Measurements from ENCODE around the gene UQCRC1.

The UQCRC1 gene

GRCh38 chr3:48598323-48599076, 10.9 kb downstream of the UQCRC1 start:
- DNase-seq: peak; percentile 99

GRCh38 chr3:48597408-48597800, 12.0 kb downstream of the UQCRC1 start:
- no peak for DNase-seq

GRCh38 chr3:48596676-48597407, 12.6 kb downstream of the UQCRC1 start:
- no peak for DNase-seq

- DNase-seq: no peak
Measured at GRCh38 chr3:48596157-48596556, 13.3 kb downstream of the UQCRC1 start.

GRCh38 chr3:48595526-48596121, 13.8 kb downstream of the UQCRC1 start:
- DNase-seq: peak; percentile 99

- no peak for DNase-seq
Measured at GRCh38 chr3:48595075-48595525, 14.3 kb downstream of the UQCRC1 start, which contains the start of gene COL7A1. TSS of gene COL7A1 (minus strand) at chr3:48595329. CDS start at chr3:48595159, 170 bp downstream.

GRCh38 chr3:48594417-48595049, 14.9 kb downstream of the UQCRC1 start:
- no peak for DNase-seq

- DNase-seq: no peak
Measured at GRCh38 chr3:48593337-48593736, 16.1 kb downstream of the UQCRC1 start.

- DNase-seq: peak; percentile 80
Measured at GRCh38 chr3:48592519-48593087, 16.8 kb downstream of the UQCRC1 start.

- DNase-seq: no peak
Measured at GRCh38 chr3:48591886-48592518, 17.4 kb downstream of the UQCRC1 start.

GRCh38 chr3:48591436-48591835, 18.0 kb downstream of the UQCRC1 start:
- no peak for DNase-seq

GRCh38 chr3:48588230-48588629, 21.2 kb downstream of the UQCRC1 start:
- DNase-seq: no peak

GRCh38 chr3:48587686-48588085, 21.8 kb downstream of the UQCRC1 start:
- DNase-seq: no peak

GRCh38 chr3:48585411-48585810, 24.0 kb downstream of the UQCRC1 start:
- no peak for DNase-seq

- DNase-seq: no peak
Measured at GRCh38 chr3:48584836-48585235, 24.6 kb downstream of the UQCRC1 start.

- DNase-seq: no peak
Measured at GRCh38 chr3:48581621-48582481, 27.6 kb downstream of the UQCRC1 start.

- DNase-seq: no peak
Measured at GRCh38 chr3:48576647-48577046, 32.8 kb downstream of the UQCRC1 start.

- DNase-seq: no peak
Measured at GRCh38 chr3:48575366-48575765, 34.1 kb downstream of the UQCRC1 start.

- DNase-seq: no peak
Measured at GRCh38 chr3:48573973-48574585, 35.4 kb downstream of the UQCRC1 start.

GRCh38 chr3:48572517-48572916, 36.9 kb downstream of the UQCRC1 start:
- no peak for DNase-seq

GRCh38 chr3:48571938-48572337, 37.5 kb downstream of the UQCRC1 start:
- DNase-seq: no peak
